IPS-15b (cell line): Measurements from ENCODE around the gene CNPY4.

Experiments used
- H3K27me3 ChIP-seq: one replicate; pipeline ENCODE4 v1.6.1; 2013; ENCODE audit warnings: low read length; ENCODE audit not compliant: control insufficient read depth, insufficient read depth
- H3K36me3 ChIP-seq: one replicate; pipeline ENCODE4 v1.6.1; 2013; ENCODE audit warnings: low read length; ENCODE audit not compliant: control insufficient read depth, insufficient read depth
- H3K4me1 ChIP-seq: one replicate; pipeline ENCODE4 v1.6.1; 2013; ENCODE audit warnings: mild to moderate bottlenecking, low read length; ENCODE audit not compliant: control insufficient read depth, insufficient read depth
- H3K4me3 ChIP-seq: one replicate; pipeline ENCODE4 v1.5.1; 2013; ENCODE audit warnings: low read depth, low read length
- H3K9ac ChIP-seq: one replicate; pipeline ENCODE4 v1.6.1; 2013; ENCODE audit warnings: low read depth, mild to moderate bottlenecking, low read length
- H3K9me3 ChIP-seq: one replicate; pipeline ENCODE4 v1.6.1; 2013; ENCODE audit warnings: mild to moderate bottlenecking, low read length; ENCODE audit not compliant: control insufficient read depth, insufficient read depth

The CNPY4 gene

GRCh38 chr7:100169147-100169850 lies 49.9 kb downstream of the CNPY4 start:
- H3K4me1 ChIP-seq, result peaks cover 18% of the 10 kb centered on the region

GRCh38 chr7:100170101-100170897 lies 50.9 kb downstream of the CNPY4 start:
- no peaks in the 10 kb centered on the region for H3K9me3 ChIP-seq
- peaks cover 7% of the 10 kb centered on the region for H3K36me3 ChIP-seq
- no peak overlapping the region for H3K9ac ChIP-seq
- peak overlapping the region; percentile 64 for H3K4me3 ChIP-seq
- peaks cover 18% of the 10 kb centered on the region for H3K4me1 ChIP-seq
- H3K27me3 ChIP-seq, result peaks cover 8% of the 10 kb centered on the region

More at GRCh38 chr7:100169147-100169850, 49.9 kb downstream of the CNPY4 start:
- Histone ChIP-seq H3K9me3 (no peaks in the 10 kb centered on the region), H3K27me3 (peaks cover 8% of the 10 kb centered on the region), H3K36me3 (peaks cover 7% of the 10 kb centered on the region), H3K9ac (no peak overlapping the region), H3K4me3 (no peak overlapping the region)

DNA sequence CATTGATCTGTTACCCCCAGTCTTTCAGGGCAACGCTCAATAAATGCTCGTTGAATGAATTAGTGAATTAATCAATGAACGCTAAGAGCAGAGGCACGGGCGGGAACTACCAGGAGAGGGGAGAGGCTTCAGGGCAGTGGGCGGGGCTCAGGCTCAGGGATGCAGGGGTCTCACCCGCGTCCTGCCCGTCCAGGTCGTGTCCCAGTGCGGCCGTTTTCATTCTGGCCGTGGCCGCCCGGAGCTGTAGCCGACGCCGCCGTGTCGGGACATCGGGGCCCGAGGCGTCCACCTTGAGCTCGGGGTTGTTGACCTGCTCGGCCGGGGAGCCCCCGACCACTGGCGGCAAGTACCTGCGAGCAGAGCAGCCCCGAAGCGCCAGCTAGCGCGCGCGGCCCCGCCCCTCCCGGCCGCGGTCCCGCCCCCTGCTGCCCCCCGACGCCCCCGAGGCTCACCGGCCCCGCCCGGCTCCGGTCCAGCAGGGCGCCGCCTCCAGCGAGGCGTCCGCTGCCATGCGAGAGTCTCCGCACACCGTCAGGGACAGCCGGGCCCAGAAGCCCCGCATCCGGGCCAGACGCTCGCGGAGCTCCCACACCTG lies 51.8 kb downstream of the CNPY4 start:
- H3K4me1 ChIP-seq, result peaks cover 18% of the 10 kb centered on the region
- H3K9ac ChIP-seq, result no peak overlapping the region
- H3K27me3 ChIP-seq, result peaks cover 8% of the 10 kb centered on the region

DNA sequence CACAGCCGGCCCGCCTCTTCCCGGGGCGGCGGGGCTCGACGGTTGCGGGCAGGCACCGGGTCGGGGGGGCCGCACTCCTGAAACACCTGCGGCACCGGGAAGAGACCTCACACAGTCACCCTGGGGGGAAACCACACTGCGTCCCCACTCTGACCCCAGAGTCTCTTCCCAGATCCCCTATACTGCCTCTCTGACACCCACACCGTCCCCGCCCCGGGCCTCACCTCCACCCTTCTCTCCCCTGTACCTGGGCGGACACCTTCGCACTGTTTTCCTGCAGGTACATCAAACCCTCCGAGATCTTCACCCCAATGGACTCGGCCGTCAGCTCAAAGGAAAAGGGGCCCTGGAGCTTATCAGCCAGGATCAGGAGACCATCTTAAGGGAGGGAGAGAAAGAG lies 52.4 kb downstream of the CNPY4 start:
- Histone ChIP-seq H3K9ac (no peak overlapping the region), H3K4me1 (peaks cover 18% of the 10 kb centered on the region)

More for the DNA sequence above, 51.8 kb downstream of the CNPY4 start:
- Histone ChIP-seq H3K4me3 (peak overlapping the region; percentile 64), H3K36me3 (peaks cover 7% of the 10 kb centered on the region), H3K9me3 (no peaks in the 10 kb centered on the region)

DNA sequence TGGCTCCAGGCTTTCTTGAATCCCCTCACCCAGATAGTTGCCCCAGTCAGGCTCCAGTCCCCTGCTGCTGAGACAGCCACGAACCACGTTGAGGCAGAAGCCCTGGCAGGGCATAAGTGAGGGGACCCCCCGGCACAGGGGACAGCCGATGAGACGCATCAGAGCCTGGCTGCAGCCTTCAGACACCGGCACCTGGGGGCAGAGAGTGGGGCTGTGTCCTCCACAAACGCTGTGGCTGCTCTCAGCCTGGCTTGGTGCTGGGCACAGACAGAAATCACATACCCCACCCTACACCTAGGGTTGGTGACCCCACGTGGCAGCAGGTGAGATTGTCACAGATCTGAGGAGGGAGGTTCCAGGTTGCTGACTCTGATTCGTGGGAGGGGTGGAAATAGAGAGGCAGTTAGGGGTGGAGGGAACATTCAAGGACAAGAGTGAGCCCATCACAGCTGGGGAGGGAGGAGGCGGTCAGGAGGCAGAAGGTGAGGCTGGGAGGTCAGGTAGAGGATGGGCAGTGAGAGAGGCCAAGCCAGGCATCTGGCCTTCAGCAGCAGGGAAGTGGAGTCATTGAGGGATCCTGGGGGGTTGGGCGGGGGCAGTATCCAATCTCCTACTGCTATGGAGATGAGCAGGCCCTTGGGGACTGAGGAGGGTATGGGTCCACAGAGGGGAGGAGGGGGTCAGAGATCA lies 54.5 kb downstream of the CNPY4 start:
- Histone ChIP-seq H3K4me3 (no peak overlapping the region), H3K36me3 (peaks cover 7% of the 10 kb centered on the region), H3K9ac (no peak overlapping the region), H3K27me3 (peaks cover 11% of the 10 kb centered on the region), H3K4me1 (peaks cover 13% of the 10 kb centered on the region), H3K9me3 (no peaks in the 10 kb centered on the region)

More for the DNA sequence above, 52.4 kb downstream of the CNPY4 start:
- Histone ChIP-seq H3K9me3 (no peaks in the 10 kb centered on the region), H3K27me3 (peaks cover 8% of the 10 kb centered on the region), H3K36me3 (peaks cover 7% of the 10 kb centered on the region), H3K4me3 (peak overlapping the region; percentile 58)

DNA sequence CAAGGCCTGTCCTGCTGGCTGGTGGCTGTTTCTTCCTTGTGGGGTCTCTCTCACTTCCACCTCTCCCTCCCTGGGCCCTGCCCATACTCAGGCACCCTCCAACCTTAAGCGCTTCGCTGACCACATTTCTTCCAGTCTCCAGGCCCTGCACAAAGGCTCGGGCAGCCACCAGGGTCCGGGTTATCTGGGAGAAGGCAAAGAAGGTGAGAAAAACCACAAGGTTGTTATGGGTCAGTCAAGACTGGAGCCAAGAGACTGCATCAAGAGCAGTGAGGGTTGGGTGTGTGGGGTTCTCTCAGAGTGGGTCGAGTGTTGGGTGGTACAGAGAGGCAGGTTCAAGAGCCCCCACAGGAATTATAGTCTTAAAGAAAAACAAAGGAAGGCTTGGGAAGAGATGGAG lies 55.1 kb downstream of the CNPY4 start:
- Histone ChIP-seq H3K9ac (no peak overlapping the region), H3K9me3 (no peaks in the 10 kb centered on the region), H3K4me3 (no peak overlapping the region), H3K4me1 (peaks cover 10% of the 10 kb centered on the region), H3K27me3 (peaks cover 11% of the 10 kb centered on the region), H3K36me3 (peaks cover 7% of the 10 kb centered on the region)
